Lower leg skin (tissue), 4 donors: ENCODE measurements around the gene BDH1. TPM values are rescaled to one million over a fixed set of nuclear protein-coding genes. Genes with fewer than 3 reads are reported as not detected.
A peak's percentile ranks its signal among the peaks of the same experiment; 100 is the strongest.
"Not testable (repeated sequence)": the region's sequence is repeated elsewhere in the genome, so short reads cannot be mapped to it uniquely, and the experiment has no call there.

Source experiments
- DNase-seq, 2 donors: peaks; one replicate each; pipeline ENCODE4 v3.0.0-alpha.2; 2019; ENCODE audit warnings: low spot score in 2 of 2
- H3K4me3 ChIP-seq: fragments of 200-600 bp; sonication (generic); 2 replicates; pipeline ENCODE4 v1.5.1; 2017; ENCODE audit warnings: mild to moderate bottlenecking, low read depth; ENCODE audit not compliant: poor library complexity, severe bottlenecking
- POLR2A ChIP-seq, 2 donors: fragments of 450-650 bp; IDR thresholded peaks; one replicate each; pipeline ENCODE4 v1.6.1; 2016 to 2017; ENCODE audit warnings: antibody characterized with exemption in 2 of 2, mild to moderate bottlenecking in 1 of 2, moderate library complexity in 1 of 2
- WGBS, 2 donors: methylation state at CpG; one replicate each; pipeline ENCODE4 v1.1.5; 2018; 5-methylcytosine and 5-hydroxymethylcytosine counted together
- intact Hi-C: fragments of 100-400 bp; cut with DNase I; formaldehyde crosslinking; loops from one replicate; pipeline ENCODE4 v1.15.0; 2023; ENCODE audit warnings: low total_unique reads
- total RNA-seq, 4 donors: library from RNA; depleted of rRNA; stranded (reverse); fragments of >200 nt; gene quantifications; one replicate each; pipeline ENCODE4 v1.1.0, GENCODE V29; 2016
- TF ChIP-seq, protein P1 (sequence below), 3 donors: fragments of 450-650 bp; IDR thresholded peaks; one replicate each; pipeline ENCODE4 v1.5.1; 2016; ENCODE audit warnings: antibody characterized with exemption in 3 of 3, mild to moderate bottlenecking in 3 of 3, moderate library complexity in 2 of 3

Gene BDH1
- total RNA-seq, 4 donors from 2014 or later = 56.3 to 86.1 (median 59.7) TPM

DNA sequence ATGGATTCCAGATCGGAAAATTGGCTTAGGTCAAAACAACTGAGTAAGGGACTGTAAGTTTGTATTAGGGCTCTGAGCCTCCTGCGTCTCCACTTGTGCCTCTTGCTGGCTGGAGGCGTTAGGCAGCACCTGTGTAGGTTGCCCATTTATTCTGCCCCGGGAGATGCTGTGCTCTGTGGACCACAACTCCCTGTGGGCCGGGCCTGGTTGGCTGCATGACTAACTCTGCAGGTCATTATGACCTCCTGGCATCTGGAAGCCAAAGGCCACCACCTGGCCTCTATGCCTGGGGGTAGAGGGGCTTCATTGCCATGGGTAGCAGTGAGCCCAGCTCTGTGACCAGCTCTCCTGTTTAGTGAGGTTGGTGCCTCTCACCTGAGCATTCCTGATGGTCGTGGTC lies 36.0 kb upstream of the BDH1 start:
- H3K4me3 ChIP-seq = no peak overlapping the region
- intact Hi-C loops = no loop called here
- WGBS, 2 donors = 93% methylated on average over 6 of the region's 6 CpGs
- DNase-seq = peak in 1 of 2 donors; percentile 65
- TF ChIP-seq, protein P1, sequence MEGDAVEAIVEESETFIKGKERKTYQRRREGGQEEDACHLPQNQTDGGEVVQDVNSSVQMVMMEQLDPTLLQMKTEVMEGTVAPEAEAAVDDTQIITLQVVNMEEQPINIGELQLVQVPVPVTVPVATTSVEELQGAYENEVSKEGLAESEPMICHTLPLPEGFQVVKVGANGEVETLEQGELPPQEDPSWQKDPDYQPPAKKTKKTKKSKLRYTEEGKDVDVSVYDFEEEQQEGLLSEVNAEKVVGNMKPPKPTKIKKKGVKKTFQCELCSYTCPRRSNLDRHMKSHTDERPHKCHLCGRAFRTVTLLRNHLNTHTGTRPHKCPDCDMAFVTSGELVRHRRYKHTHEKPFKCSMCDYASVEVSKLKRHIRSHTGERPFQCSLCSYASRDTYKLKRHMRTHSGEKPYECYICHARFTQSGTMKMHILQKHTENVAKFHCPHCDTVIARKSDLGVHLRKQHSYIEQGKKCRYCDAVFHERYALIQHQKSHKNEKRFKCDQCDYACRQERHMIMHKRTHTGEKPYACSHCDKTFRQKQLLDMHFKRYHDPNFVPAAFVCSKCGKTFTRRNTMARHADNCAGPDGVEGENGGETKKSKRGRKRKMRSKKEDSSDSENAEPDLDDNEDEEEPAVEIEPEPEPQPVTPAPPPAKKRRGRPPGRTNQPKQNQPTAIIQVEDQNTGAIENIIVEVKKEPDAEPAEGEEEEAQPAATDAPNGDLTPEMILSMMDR (IDR thresholded peaks at IDR 0.05) = no peak
- TF ChIP-seq POLR2A (IDR thresholded peaks at IDR 0.05) = no peak

DNA sequence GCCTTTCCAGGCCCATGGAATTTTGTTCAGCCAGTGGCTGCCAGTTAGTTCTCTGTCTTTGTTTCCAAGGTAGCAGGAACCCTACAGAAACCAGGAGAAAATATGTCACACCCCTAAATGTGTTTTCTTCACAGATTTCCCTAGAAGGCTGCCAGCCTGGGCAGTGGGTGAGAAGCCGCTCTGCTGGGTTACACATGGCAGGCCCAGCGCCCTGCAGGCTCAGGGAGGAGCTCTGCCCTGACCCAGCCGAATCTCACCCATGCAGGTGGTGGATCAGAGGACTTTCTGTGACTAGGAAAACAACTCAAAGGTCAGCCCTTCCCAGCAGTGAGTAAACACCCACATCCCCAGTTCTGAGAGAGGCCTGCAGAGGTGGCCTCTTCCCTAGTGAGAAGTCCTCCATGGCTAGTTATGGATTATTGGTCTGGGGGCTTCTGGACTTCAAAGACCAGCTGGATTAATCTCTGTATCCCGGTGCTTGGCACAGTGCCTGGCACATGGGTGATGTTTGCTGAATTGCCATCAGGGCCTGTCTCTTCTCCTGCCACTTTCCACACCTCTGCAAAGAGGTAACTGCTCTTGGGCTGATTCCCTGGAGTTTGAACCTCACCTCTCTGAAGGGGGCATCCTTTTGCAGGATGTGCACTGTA lies 34.7 kb upstream of the BDH1 start:
- TF ChIP-seq, protein P1 (IDR thresholded peaks at IDR 0.05) = no peak
- TF ChIP-seq POLR2A (IDR thresholded peaks at IDR 0.05) = no peak
- no peak overlapping the region for H3K4me3 ChIP-seq
- peak in 1 of 2 donors; percentile 54 for DNase-seq
- intact Hi-C loops = no loop called here
- WGBS, 2 donors = 64 to 69% methylated on average over 4 of the region's 4 CpGs

DNA sequence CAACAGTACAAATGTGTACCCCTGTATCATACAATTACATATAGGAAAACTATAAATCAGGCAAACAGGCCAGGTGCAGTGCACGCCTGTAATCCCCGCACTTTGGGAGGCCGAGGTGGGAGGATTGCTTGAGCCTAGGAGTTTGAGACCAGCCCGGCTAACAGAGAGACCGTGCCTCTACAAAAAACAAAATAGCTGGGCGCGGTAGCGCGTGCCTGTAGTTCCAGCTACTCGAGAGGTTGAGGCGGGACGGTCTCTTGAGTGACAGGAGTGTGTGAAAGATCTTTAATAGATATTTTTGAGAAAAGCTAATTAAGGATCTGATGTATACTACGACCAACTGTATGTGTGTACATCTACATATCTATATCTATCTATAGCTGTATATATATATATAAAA lies 33.8 kb upstream of the BDH1 start:
- TF ChIP-seq POLR2A (IDR thresholded peaks at IDR 0.05) = no peak
- TF ChIP-seq, protein P1 (IDR thresholded peaks at IDR 0.05) = no peak
- 85 to 89% methylated on average over 13 of the region's 13 CpGs for WGBS, 2 donors
- DNase-seq = no peak
- H3K4me3 ChIP-seq = no peak overlapping the region
- intact Hi-C loops = no loop called here

DNA sequence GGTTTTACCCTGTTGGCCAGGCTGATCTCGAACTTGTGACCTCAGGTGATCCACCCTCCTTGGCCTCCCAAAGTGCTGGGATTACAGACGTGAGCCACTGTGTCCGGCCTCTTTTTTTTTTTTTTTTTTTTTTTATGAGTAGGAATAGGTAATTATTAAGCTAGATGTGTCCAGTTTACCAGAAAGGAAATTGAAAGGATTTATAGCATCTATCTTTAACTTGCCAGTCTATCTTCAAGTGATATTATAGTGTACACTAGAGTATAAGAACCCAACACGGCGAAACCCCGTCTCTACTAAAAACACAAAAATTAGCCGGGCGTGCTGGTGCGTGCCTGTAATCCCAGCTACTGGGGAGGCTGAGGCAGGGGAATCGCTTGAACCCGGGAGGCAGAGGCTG lies 31.0 kb upstream of the BDH1 start:
- H3K4me3 ChIP-seq, DNase-seq, intact Hi-C loops: not testable (repeated sequence)
- WGBS, 2 donors = 90 to 92% methylated on average over 11 of the region's 11 CpGs

DNA sequence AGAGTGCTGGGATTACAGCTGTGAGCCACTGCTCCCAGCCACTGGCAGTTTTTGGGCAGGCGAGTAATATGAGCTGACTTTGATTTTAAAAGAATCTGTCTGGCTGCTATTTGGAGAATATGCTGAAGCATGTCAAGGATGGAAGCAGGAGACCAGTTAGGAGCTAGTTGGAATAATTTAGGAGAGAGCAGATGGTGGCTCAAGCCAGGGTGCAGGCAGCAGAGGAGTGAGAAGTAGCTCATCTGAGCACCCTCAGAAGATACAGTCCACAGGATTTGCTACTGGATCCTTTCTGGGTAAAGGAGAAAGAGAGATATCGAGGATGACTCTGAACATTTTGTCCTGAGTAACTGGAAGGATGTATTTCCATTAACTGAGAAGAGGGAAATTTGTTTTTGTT lies 30.4 kb upstream of the BDH1 start:
- DNase-seq = peak in 1 of 2 donors; percentile 31
- intact Hi-C loops = no loop called here
- WGBS, 2 donors = 91 to 98% methylated on average over 2 of the region's 2 CpGs
- TF ChIP-seq, protein P1 (IDR thresholded peaks at IDR 0.05) = no peak
- no peak for TF ChIP-seq POLR2A (IDR thresholded peaks at IDR 0.05)
- no peak overlapping the region for H3K4me3 ChIP-seq

DNA sequence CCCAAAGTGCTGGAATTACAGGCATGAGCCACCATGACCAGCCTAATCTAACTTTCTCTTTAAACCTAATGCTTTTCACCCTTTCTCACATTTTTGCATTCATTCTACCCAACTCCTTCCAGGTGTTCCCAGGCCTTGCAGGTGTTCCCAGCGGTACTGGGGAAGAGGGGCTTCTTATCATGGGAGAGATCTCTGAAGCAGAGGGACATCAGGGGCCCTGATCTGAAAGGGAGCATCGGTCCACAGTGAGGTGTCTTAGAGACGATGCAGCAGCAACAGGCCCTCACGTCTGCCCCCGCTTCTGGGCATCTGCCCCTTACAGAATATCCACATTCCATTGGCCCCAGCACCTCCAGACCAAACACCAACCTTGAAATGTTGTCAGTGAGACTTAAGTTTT lies 29.0 kb upstream of the BDH1 start:
- TF ChIP-seq, protein P1 (IDR thresholded peaks at IDR 0.05) = no peak
- no peak for TF ChIP-seq POLR2A (IDR thresholded peaks at IDR 0.05)
- peak in 1 of 2 donors; percentile 63 for DNase-seq
- intact Hi-C loops = no loop called here

More for the DNA sequence above, 29.0 kb upstream of the BDH1 start:
- no peak overlapping the region for H3K4me3 ChIP-seq
- WGBS, 2 donors = 92 to 97% methylated on average over 5 of the region's 5 CpGs
